GM18867 (cell line): ENCODE data around the gene EMD.
A peak's percentile ranks its signal among the peaks of the same experiment; 100 is the strongest.
"Not testable (repeated sequence)": the region's sequence is repeated elsewhere in the genome, so short reads cannot be mapped to it uniquely, and the experiment has no call there.

Source experiments
- ATAC-seq: cut with Tn5 transposase; IDR thresholded peaks from one replicate; pipeline ENCODE4 v1.9.1; 2021; ENCODE audit warnings: mild to moderate bottlenecking, moderate library complexity; ENCODE audit not compliant: unreplicated experiment

The EMD gene

DNA sequence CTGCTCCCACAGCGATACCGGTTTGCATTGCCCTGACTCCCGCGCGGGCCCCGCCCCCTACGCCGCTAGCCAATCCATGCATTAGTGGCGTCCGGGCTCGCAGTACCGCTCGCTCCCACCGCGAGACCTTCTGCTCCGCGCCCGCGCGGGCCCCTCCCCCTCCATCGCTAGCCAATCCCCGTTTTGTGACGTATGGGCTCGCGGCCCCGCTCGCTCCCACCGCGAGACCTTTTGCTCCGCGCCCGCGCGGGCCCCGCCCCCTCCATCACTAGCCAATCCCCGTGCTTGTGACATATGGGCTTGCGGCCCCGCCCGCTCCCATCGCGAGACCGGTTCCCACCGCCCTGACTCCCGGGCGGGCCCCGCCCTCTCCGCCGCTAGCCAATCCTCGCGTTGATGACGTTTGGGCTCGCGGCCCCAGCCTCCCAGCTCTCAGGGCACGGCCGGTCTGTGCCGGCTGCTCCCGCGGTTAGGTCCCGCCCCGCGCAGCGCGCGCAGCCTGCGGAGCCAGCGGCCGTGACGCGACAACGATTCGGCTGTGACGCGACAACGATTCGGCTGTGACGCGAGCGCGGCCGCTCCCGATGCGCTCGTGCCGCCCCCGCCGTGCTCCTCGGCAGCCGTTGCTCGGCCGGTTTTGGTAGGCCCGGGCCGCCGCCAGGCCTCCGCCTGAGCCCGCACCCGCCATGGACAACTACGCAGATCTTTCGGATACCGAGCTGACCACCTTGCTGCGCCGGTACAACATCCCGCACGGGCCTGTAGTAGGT is at the start of gene EMD:
EMD (plus strand) TSS at position 497 of the 770 bp plus-strand sequence; CDS start at position 687, 190 bp downstream.
- peak; percentile 76 for ATAC-seq

DNA sequence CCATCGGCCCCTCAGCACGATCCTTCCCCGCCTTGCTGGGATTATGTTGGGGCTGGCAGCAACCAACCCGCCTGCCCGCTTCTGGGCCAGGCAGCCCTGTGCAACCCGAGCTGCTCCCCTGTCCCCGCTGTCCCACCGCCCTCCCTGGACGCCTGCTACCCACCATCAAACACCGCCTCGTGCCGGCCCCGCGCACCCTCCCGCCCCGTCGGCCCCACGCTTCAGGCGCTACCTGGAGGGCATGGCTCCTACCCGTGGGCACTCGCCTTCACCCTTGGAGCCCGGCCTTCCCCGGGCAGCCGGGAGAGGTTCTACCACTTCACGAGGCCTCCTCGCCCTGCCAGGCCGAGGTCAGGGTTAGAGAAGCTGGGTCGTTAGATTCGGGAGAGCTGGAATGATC is 46.5 kb upstream of the EMD start:
- no peak for ATAC-seq

DNA sequence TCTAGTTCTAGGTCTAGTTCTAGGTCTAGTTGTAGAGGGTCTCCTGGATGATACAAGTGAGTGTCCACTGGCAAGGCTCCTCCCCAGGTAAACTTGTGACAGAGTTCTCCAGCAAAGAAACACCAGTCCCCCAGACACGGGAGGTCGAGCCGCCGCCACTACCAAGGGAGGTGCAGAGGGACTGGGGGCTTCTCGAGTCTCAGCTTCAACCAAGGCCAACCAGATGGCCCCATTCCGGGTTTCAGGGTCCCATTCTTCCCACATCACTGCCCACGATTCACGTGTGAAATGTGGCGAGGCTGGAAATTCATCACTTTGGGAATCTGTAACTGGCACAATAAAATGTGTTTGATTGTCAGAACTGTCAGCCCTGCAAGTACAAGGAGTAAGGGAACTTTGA is 46.0 kb upstream of the EMD start:
- no peak for ATAC-seq

DNA sequence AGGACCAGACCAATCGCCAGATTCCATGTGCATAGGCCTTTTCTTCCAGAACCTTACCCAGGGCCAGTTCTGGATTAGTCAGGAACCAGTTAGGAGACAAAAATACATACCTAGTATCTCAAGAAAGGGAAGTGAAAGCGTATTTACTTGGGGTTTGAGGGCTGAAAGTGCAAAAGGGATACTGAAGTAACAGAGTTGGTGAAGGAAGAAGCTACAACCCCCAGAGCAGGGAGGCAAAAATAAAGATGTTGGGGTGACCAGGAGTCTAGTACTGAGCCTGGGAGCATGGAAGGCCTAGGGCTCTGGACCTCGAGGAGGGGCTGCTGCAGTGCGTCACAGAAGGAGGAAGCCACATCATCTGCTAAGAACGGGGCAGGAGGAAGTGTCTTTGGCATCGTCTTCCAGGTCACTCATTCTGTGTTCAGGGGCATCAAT is 45.2 kb upstream of the EMD start:
- ATAC-seq, result peak; percentile 75

- no peak for ATAC-seq
Measured at GRCh38 chrX:154334496-154334895, 44.6 kb upstream of the EMD start.

- peak; percentile 72 for ATAC-seq
Measured at GRCh38 chrX:154341399-154342298, 37.4 kb upstream of the EMD start.

- ATAC-seq, result not testable (repeated sequence)
Measured at GRCh38 chrX:154343063-154343462, 36.0 kb upstream of the EMD start.

DNA sequence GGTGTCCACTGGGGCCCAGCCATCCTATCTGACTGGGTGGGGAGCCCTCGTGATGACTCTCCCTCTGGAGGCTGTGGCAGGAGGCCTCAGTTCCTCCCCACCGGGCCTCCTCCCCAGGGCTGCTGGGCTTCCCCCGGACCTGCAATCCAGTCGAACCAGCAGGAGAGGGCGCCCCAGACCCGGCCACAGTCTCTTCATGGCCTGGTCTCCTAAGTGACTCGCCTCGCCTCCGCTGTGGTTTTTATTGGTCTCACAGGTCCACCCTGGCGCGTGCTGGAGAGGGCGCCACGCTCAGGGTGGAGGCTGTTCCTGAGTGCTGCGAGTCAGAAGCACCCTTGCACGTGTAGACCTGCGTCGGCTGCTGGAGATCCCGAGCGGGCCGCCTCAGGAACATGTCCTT is 35.5 kb upstream of the EMD start:
- ATAC-seq, result peak; percentile 24

- no peak for ATAC-seq
Measured at GRCh38 chrX:154348114-154348531, 31.0 kb upstream of the EMD start.

DNA sequence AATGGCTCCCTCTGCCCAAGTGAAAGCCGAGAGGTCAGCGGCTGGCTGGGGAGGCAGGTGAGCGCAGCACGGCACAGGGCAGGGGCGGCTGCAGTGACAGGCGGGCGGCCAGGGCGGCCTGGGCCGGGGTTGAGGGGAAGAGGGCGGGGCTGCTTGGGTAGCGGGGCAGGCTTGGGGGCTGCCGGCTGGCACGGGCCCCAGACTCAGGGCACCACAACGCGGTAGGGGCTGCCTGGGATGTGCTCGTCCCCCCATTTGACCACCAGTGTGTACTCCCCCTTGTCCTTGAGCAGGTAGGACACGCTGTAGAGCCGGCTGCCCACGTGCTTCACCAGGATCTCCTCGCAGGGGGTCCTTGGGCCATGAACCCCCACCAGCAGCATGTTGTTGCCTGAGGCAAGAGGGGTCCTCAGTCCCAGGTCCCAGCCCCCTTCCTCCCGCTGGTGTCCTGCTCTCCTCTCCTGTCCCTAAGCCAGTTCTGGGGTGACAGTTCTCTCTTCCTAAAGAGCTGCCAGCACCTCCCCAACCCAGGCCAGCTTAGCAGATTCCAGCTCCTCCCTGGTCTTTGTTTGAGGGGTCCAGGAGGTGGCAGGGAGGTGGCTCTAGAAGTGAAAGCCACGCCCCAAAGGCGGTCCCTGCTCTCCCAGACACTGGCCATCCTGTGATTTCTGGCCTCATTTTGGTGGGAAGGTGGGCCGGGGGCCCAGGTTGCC is 30.3 kb upstream of the EMD start:
- ATAC-seq, result no peak

GRCh38 chrX:154349359-154349935 is 29.6 kb upstream of the EMD start:
- ATAC-seq, result no peak

GRCh38 chrX:154349979-154350378 is 29.1 kb upstream of the EMD start:
- ATAC-seq, result no peak

DNA sequence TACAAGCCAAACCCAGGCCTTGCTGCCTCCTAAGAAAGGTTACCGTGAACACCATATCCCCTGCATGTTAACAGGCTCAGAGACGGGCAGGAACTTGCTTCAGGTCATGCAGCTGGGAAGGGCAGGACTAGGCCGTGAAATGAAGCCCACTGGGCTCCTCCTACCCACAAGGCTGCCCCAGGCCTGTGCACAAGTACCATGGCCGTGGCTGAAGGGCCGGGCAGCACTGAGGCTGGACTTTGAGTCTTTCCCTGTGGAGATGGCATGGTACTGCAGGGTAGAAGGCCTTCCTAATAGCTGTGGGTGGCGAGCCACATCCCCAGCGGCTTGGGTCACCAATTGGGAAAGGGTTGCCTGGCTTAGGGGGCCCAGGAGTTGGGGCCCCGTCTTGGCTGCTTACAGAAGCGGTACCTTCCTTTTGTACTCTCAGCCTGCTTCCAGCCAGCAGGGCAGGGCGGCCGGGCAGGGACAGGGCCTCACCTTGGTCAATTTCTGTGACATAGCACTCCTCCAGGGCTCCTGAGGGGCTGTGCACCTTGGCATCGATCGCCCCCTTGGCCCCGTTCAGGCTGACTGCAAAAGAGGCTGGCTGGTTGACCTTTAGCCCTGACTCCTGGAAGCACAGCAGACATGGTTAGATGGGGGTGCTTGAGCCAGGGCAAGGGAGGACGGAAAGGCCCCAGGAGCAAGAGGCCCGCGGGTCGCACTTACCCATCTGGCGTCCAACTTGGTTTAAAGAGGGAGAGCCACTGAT is 28.5 kb upstream of the EMD start:
- ATAC-seq, result no peak

- ATAC-seq, result no peak
Measured at GRCh38 chrX:154351183-154352011, 27.7 kb upstream of the EMD start.

DNA sequence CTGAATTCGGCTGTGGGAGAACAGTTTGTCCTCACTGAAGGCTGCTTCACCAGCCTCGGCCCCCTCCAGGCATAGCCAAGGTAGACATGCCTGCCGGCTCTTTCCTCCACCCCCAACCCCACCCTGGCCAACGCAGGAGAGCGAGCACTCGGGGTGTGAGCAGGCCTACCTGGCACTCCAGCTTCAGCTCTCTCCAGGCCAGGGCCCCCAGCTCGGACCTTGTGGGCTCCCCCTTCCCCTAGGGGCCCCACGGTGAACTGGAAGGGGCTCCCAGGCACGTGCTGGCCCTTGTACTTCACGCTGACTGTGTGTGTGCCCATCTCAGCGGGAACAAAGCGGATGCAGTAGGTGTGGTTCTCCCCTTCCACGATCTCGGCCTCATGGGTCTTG is 27.1 kb upstream of the EMD start:
- ATAC-seq, result no peak

DNA sequence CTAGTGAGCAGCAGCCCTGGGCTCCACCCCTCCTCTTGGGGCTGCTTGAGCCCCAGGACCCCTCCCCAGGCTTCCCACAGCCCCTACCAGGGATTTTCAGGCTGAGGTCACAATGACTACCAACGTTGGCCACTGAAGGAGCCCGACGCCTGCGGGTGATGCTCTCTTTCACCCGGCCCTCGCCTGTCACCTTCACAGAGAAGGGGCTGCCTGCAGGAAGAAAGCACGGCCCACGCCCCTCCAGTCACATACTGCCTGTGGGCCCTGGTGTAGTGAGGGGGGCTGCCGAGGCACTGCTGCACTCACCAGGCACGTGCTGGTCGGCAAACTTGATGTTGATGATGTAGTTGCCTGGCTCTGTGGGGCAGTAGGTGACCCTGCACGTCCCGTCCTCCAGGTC is 26.6 kb upstream of the EMD start:
- no peak for ATAC-seq

DNA sequence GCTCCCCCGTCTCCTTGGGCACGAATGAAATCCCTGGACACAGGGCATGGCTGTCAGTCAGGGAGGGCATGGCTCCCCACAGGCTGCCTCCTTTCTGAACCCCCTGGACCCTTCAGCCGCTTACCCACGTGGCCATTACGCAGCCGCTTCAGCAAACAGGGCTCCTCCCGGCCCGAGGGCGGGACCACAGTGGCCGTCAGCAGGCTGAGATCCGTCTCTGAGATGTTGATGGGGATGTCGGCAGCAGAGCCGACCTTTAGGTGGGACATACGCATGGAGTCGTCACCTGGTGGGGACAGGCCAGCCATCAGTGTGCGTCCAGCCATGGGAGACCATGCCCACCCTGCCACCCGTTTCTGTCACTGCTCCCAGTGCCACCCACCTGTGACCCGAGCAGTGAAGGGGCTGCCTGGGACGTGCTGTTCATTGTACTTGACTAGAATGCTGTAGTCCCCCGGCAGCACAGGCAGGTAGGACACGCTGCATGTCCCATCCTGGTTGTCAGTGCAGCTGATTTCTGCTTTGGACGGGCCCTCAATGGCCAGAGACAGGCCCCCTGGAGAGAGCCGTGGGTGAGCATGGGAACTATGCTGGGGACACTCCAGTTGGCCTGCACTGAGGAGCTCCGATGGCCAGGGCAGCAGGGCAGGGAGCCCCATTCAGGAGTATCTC is 25.8 kb upstream of the EMD start:
- no peak for ATAC-seq

GRCh38 chrX:154354013-154354412 is 25.1 kb upstream of the EMD start:
- no peak for ATAC-seq

DNA sequence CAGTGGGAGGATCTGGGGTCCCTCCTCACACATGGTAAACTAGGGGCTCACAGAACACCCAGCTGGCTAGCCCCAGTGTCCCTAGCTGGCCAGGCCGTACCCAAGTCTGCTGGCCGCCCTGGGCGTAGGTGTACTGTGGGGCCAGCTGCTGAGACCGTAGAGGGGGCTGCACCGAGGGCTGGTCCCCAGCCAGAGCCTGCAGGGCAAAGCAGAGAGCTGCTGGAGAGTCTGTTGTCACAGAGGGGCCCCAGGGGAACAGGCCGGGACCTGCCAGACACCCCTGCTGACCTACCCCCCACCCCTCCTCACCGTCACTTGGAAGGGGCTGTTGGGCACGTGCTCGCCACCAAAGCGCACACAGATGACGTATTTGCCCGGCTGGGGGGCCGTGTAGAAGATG is 24.6 kb upstream of the EMD start:
- no peak for ATAC-seq
